Kidney (tissue), 14 donors: Measurements from ENCODE around the gene TMEM235. TPM values are rescaled to one million over a fixed set of nuclear protein-coding genes. Genes with fewer than 3 reads are reported as not detected.

Source experiments
- DNase-seq, 5 donors: peaks; one replicate each; pipeline ENCODE4 v3.0.0-alpha.2; 2013 to 2020
- FAIRE-seq: peaks from 2 replicates; lab custom pipeline; 2012; peaks lifted over from hg19 to GRCh38; lab: Jason Lieb, UNC
- H3K27ac ChIP-seq, 2 donors: one replicate each; pipeline ENCODE4 v1.7.0; 2013; ENCODE audit warnings: low read depth in 2 of 2, low read length in 2 of 2, inconsistent platforms in 1 of 2
- H3K27me3 ChIP-seq: one replicate; pipeline ENCODE4 v1.7.1; 2013; ENCODE audit warnings: low read length, inconsistent platforms; ENCODE audit not compliant: control insufficient read depth, insufficient read depth
- H3K36me3 ChIP-seq, 3 donors: one replicate each; pipeline versions ENCODE4 v1.7.0 to v1.7.1; 2013; ENCODE audit warnings: low read length in 3 of 3, control low read depth in 1 of 3, inconsistent platforms in 1 of 3; ENCODE audit not compliant: insufficient read depth in 3 of 3, control insufficient read depth in 2 of 3
- H3K4me1 ChIP-seq, 3 donors: one replicate each; pipeline versions ENCODE4 v1.7.0 to v1.7.1; 2013; ENCODE audit warnings: low read length in 3 of 3, inconsistent platforms in 1 of 3, low read depth in 1 of 3; ENCODE audit not compliant: control insufficient read depth in 2 of 3, insufficient read depth in 2 of 3
- H3K4me3 ChIP-seq, 3 donors: one replicate each; pipeline versions ENCODE4 v1.7.0 to v1.8.1; 2013; ENCODE audit warnings: low read length in 3 of 3, control low read depth in 1 of 3, inconsistent platforms in 1 of 3
- H3K9ac ChIP-seq, 3 donors: one replicate each; pipeline versions ENCODE4 v1.7.0 to v1.7.1; 2013; ENCODE audit warnings: low read length in 3 of 3, control low read depth in 1 of 3, inconsistent platforms in 1 of 3
- H3K9me3 ChIP-seq, 3 donors: one replicate each; pipeline versions ENCODE4 v1.7.0 to v1.7.1; 2013; ENCODE audit warnings: low read length in 3 of 3, control low read depth in 1 of 3, inconsistent platforms in 1 of 3; ENCODE audit not compliant: control insufficient read depth in 2 of 3, insufficient read depth in 1 of 3
- CTCF ChIP-seq: IDR thresholded peaks from 3 replicates; pipeline ENCODE4 v1.5.1; 2012; ENCODE audit warnings: mild to moderate bottlenecking, moderate library complexity, borderline replicate concordance; ENCODE audit not compliant: insufficient read depth; ENCODE audit errors: extremely low read depth
- intact Hi-C: fragments of 100-400 bp; cut with DNase I; formaldehyde crosslinking; loops from one replicate; pipeline ENCODE4 v1.11.1; 2022
- polyA plus RNA-seq: library from polyadenylated mRNA; stranded (reverse); fragments of 350-450 nt; fragmentation: Illumina TruSeq; extraction: RNeasy Lipid Tissue Mini Kit (QIAGEN cat#74804); gene quantifications from one replicate; pipeline ENCODE4 v1.2.3, GENCODE V29; 2014; ENCODE audit warnings: low read depth, low replicate concordance; ENCODE audit not compliant: insufficient read depth
- total RNA-seq: library from RNA; stranded (reverse); fragmentation: NEBNext Ultra II Directional; extraction: Animal tissue kit (Norgen Biotek cat#: 25700); gene quantifications from one replicate; pipeline ENCODE4 v1.2.1, GENCODE V29; 2021
- donor health status: control.
- donor health status: control.
- donor health status: control.
- donor health status: control.
- donor health status: control.
- donor health status: DM: yes; HTN: yes; CAD: no.
- donor health status: Normal renal cell carcinoma (clear cell type).

TMEM235 gene
- total and polyA plus RNA-seq, 2 donors from 2014 or later, result not detected

DNA sequence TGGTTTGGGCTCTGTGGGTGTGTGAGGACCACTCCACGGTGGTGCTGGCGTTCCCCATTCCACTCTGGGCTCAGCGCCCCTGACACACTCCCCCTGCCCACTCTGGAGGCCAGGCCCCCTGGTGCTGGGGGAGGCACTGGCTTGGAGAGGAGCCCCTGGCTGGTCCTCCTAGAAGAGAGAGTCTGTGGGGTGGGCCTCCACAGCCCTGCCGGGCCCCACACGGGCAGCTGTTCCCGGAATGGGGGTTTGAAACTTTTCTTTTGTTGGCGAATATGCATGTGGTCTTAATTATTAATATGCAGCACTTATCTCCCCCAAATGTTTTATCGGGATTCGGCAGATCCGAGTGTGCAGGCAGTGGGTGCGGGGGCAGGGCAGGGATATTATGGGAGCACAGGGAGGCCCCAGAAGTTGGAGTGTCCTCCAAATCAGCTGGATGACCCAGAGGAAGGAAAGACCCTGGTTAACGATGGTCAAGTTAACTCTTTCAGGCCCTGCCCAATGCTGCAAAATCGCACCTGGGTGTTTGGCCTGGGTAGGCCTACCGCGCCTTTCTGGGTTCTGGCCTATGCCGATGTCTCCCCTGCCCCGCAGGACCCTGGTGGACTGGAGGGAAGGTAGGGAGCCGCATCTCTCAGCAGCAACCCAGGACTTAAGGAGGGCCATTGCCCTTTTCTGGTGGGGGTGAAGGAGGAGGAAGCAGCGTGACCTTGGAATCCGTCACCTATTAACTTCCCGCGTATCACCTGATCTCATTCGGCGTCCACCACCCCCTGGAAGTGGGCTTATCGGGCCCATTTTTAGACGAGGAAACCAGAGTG is 36.0 kb downstream of the TMEM235 start:
- FAIRE-seq (no peak), DNase-seq (peak in 1 of 5 donors; percentile 69)
- intact Hi-C loops, result no loop called here
- no peak overlapping the region for H3K9ac ChIP-seq
- no peak for TF ChIP-seq CTCF
- H3K36me3 ChIP-seq, result no peaks in the 10 kb centered on the region
- no peaks in the 10 kb centered on the region for H3K9me3 ChIP-seq
- H3K4me3 ChIP-seq, result no peak overlapping the region
- peaks cover 0 to 13% (median 7%) of the 10 kb centered on the region in 3 donors for H3K4me1 ChIP-seq
- H3K27ac ChIP-seq, result no peak overlapping the region
- H3K27me3 ChIP-seq, result no peaks in the 10 kb centered on the region

DNA sequence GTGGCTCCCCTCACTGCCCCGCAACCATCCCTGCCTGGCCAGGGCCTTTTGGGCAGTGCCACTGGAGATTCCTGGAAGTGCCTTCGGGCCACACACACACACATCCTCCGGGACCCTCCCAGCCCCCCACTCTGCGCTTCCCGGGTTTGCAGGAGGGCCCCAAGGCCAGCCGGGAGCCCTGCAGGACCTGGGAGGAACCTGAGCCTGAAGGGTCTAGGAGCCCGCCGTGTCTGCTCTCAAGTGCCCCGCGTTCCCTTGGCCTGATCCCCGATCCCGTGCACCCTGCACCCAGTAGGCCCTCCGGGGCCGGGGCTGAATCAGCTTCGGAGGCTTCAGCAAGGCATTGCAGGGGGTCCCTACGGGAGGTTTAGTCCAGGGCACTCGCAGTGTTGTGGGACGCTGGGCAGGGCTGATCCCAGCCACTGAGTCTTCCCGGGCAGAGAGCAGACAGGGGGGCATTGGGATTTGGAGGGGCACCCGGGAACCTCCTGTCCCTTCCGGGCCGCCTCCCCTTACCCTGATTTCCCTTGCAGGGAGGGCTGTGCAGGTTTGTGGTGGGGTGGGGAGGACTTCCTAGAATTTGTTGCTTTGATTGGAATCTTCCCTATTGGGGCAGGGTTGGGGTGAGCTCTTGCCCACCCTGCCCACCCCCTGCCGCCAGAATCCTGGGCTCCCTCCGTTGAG is 36.9 kb downstream of the TMEM235 start:
- Histone ChIP-seq H3K9ac (no peak overlapping the region), H3K36me3 (no peaks in the 10 kb centered on the region), H3K4me3 (no peak overlapping the region), H3K9me3 (no peaks in the 10 kb centered on the region), H3K4me1 (peaks cover 1 to 11% (median 2%) of the 10 kb centered on the region in 3 donors), H3K27ac (no peak overlapping the region), H3K27me3 (no peaks in the 10 kb centered on the region)
- DNase-seq (peak in 1 of 5 donors; percentile 69), FAIRE-seq (no peak)
- no peak for TF ChIP-seq CTCF
- intact Hi-C loops, result no loop called here

DNA sequence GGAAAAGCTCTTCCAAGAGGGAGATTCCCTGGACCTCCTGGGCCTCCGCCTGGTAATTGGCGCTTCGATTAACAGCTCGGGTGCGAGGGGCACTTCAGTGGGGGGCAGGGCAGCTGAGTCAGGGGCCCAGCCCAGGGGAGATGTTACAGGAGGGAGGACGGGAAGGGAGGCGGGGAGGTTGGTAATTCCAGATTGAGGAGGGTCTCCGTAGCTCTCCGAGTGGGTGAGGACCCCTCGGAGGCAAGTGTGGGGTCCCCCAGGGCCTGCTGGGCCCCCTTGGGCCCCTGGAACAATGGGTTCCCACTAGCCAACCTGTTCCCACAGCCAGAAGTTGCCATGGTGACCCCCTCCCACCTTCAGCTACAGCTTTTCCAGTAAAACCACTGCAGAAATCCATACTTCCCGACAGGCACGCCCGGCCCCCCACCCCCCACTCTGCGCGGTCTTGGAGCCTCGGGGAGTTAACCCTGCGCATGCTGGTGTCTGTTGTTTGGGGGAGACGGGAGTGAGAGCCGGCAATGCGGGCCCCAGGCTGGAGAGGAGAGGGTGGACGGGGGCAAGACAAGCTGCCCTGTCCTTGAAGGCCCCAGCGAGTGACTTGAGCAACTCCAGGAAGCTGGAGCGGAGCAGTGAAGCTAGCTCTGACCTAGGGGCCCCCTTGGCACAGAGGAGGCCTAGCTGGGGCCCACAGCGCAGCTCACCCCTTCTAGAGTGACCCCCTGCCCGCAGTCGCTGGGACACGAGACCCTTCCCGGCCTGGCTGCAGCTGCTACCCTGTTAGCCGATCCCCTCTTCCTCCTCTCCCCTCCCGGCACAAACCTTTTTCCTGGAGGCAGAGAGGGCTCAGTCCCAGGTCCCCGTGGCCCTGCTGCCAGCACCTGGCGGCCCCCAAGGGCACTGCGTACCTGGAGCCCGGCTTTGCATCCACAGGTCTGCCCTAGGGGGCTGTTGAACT is 37.8 kb downstream of the TMEM235 start:
- no peak overlapping the region for H3K9ac ChIP-seq
- H3K4me1 ChIP-seq, result peaks cover 0 to 6% (median 2%) of the 10 kb centered on the region in 3 donors
- intact Hi-C loops, result no loop called here
- no peak overlapping the region for H3K4me3 ChIP-seq
- peak; percentile 74 to 85 (median 79) for DNase-seq
- FAIRE-seq, result no peak
- no peak overlapping the region for H3K27ac ChIP-seq
- no peak for TF ChIP-seq CTCF
- H3K9me3 ChIP-seq, result no peaks in the 10 kb centered on the region
- H3K27me3 ChIP-seq, result no peaks in the 10 kb centered on the region
- H3K36me3 ChIP-seq, result no peaks in the 10 kb centered on the region
